SK-N-SH (cell line): Measurements from ENCODE around the gene RASIP1.

Experiments
- EZH2phosphoT487 ChIP-seq: fragments of 200-600 bp; sonication (generic); IDR thresholded peaks from 2 replicates; pipeline ENCODE4 v1.6.1; 2017; ENCODE audit warnings: low read depth, mixed run types, mild to moderate bottlenecking, antibody characterized with exemption, moderate library complexity, borderline replicate concordance
- IRF3 ChIP-seq: fragments of 150-350 bp; IDR thresholded peaks from 2 replicates; pipeline ENCODE4 v1.6.1; 2016; ENCODE audit warnings: mild to moderate bottlenecking, low read depth, low read length

DNA sequence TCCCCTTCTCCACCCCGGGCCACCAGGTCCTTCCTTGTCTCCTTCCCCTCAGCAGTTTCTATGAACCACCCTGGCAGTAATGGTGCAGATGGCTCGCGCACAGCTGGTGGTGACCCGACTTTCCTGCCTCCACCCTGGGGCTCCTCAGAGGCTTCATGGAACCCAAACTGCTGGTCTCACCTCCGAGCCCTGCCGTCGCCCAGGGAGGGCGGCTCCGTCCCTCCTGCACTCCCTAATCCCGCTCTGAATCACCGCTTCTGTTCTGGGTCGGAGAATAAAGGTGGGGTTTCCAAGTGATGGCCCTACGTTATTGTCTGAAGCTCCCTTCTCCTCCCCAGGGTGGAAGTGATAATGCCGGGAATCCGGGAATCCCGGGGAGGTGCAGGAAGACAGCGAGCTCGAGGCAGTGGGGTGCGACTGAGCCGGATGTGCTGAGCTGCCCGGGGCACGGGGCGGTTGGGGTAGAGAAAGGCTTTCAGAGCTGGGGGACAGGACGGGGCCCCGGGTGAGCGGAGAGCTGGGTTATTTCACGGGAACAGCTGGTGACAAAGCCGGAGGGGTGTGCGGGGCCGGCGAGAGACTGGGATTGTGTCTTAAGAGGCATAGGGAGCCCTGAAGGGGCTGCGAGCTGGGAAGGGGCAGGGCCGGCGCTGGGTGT is 43.9 kb downstream of the RASIP1 start:
- TF ChIP-seq EZH2phosphoT487, result no peak
- TF ChIP-seq IRF3, result no peak
